ENCODE results near the gene VGLL4.
"Not testable (repeated sequence)": the region's sequence is repeated elsewhere in the genome, so short reads cannot be mapped to it uniquely, and the experiment has no call there.

VGLL4 gene

DNA sequence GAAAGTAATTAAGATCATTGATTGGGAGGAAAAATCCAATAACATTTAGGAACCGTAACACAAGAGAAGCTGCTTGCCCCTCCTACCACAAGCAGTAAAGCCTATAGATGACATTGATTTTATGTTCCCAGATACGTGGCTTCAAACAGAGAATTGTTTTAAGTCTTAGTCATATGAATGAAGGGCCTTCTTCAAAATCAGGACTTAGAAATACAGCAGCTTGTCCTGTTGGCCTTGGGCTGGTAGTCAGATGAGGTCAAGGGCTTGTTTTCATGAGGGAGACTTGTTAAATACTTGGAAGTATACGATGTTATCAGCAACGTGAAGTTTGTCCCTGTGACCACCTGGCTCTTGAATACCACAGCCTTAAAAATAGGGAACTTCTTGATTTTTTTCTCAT is 114.4 kb downstream of the VGLL4 start:
- H3F3A ChIP-seq (ENCODE audit: insufficient read depth): no peaks in the 10 kb centered on the region
- no peaks in the 10 kb centered on the region for H3K9me2 ChIP-seq (replicated peaks; ENCODE audit: insufficient read depth, low read length)
- H3K4me3 ChIP-seq (ENCODE audit: insufficient read depth, low read length, poor library complexity, severe bottlenecking): no peak overlapping the region
- H4K20me1 ChIP-seq (ENCODE audit: low read depth, low read length): no peaks in the 10 kb centered on the region
- no peak overlapping the region for H3K4me2 ChIP-seq (ENCODE audit: low read depth, low read length, poor library complexity, severe bottlenecking)
- no peaks in the 10 kb centered on the region for H3K36me3 ChIP-seq (ENCODE audit: low read length)
- no peak overlapping the region for H3K27ac ChIP-seq (ENCODE audit: low read depth, low read length)
- H2AFZ ChIP-seq (ENCODE audit: low read depth, low read length, severe bottlenecking): no peak overlapping the region
- no peak for TF ChIP-seq EZH2phosphoT487 (conservative IDR thresholded peaks at IDR 0.05; ENCODE audit: low read length)
- TF ChIP-seq, protein P1, sequence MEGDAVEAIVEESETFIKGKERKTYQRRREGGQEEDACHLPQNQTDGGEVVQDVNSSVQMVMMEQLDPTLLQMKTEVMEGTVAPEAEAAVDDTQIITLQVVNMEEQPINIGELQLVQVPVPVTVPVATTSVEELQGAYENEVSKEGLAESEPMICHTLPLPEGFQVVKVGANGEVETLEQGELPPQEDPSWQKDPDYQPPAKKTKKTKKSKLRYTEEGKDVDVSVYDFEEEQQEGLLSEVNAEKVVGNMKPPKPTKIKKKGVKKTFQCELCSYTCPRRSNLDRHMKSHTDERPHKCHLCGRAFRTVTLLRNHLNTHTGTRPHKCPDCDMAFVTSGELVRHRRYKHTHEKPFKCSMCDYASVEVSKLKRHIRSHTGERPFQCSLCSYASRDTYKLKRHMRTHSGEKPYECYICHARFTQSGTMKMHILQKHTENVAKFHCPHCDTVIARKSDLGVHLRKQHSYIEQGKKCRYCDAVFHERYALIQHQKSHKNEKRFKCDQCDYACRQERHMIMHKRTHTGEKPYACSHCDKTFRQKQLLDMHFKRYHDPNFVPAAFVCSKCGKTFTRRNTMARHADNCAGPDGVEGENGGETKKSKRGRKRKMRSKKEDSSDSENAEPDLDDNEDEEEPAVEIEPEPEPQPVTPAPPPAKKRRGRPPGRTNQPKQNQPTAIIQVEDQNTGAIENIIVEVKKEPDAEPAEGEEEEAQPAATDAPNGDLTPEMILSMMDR (IDR thresholded peaks at IDR 0.05; ENCODE audit: insufficient read depth, low read length, poor library complexity, severe bottlenecking): no peak
- H3K9me3 ChIP-seq (ENCODE audit: insufficient read depth, low read length): no peaks in the 10 kb centered on the region
- H3K9ac ChIP-seq (ENCODE audit: low read length): no peak overlapping the region
- no peaks in the 10 kb centered on the region for H3K27me3 ChIP-seq (ENCODE audit: low read length)
- no peaks in the 10 kb centered on the region for H3K79me2 ChIP-seq (ENCODE audit: insufficient read depth, low read length)

DNA sequence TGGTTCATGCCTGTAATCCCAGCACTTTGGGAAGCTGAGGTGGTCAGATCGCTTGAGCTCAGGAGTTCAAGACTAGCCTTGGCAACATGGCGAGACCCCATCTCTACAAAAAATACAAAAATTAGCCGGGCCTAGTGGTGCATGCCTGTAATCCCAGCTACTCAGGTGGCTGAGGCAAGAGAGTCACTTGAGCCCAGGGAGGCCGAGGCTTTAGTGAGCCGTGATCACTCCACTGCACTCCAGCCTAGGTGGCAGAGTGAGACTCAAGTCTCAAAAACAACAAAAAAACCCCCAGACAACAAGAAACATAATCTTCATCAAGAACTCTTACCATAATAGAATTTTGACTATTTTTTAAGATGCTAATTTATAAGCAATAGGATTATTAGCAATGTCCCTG is 117.6 kb downstream of the VGLL4 start:
- H3K27ac ChIP-seq (ENCODE audit: low read depth, low read length); H3K9me2 ChIP-seq (replicated peaks; ENCODE audit: insufficient read depth, low read length); H3K4me2 ChIP-seq (ENCODE audit: low read depth, low read length, poor library complexity, severe bottlenecking); H3K9ac ChIP-seq (ENCODE audit: low read length); H3F3A ChIP-seq (ENCODE audit: insufficient read depth); H3K4me3 ChIP-seq (ENCODE audit: insufficient read depth, low read length, poor library complexity, severe bottlenecking); H4K20me1 ChIP-seq (ENCODE audit: low read depth, low read length); H3K27me3 ChIP-seq (ENCODE audit: low read length); H2AFZ ChIP-seq (ENCODE audit: low read depth, low read length, severe bottlenecking); H3K9me3 ChIP-seq (ENCODE audit: insufficient read depth, low read length); H3K36me3 ChIP-seq (ENCODE audit: low read length); H3K79me2 ChIP-seq (ENCODE audit: insufficient read depth, low read length): not testable (repeated sequence)

DNA sequence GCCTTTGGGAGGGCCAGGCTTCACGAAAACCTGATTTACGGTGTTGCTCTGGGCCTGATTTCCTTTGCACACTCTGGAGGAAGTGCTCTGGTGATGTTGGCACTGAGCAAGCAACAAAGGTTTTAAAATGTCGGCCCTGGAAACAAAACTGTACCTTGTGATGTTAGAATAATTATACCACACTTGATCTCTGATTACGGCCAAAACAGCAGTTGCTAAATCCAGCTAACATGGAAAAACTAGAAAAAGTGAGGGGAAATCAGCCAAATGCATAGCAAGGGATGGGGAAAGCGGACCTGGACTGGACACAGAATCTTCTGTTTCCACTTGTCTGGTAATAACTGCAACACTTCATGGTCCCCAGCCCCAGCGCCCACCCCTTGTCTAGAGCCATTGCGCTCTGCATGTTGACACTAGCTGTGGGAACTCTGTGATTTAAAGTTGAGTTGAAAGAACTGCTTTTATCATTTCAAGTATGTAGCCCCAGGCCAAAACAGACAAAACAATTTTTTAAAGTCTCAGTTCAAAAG is 120.1 kb downstream of the VGLL4 start:
- Histone ChIP-seq H3K4me3 (ENCODE audit: insufficient read depth, low read length, poor library complexity, severe bottlenecking) (no peak overlapping the region), H4K20me1 (ENCODE audit: low read depth, low read length) (no peaks in the 10 kb centered on the region), H3K27ac (ENCODE audit: low read depth, low read length) (no peak overlapping the region), H2AFZ (ENCODE audit: low read depth, low read length, severe bottlenecking) (no peak overlapping the region), H3K4me2 (ENCODE audit: low read depth, low read length, poor library complexity, severe bottlenecking) (no peak overlapping the region), H3K79me2 (ENCODE audit: insufficient read depth, low read length) (no peaks in the 10 kb centered on the region), H3K9me2 (replicated peaks; ENCODE audit: insufficient read depth, low read length) (no peaks in the 10 kb centered on the region), H3K36me3 (ENCODE audit: low read length) (no peaks in the 10 kb centered on the region), H3K27me3 (ENCODE audit: low read length) (no peaks in the 10 kb centered on the region), H3F3A (ENCODE audit: insufficient read depth) (no peaks in the 10 kb centered on the region), H3K9ac (ENCODE audit: low read length) (no peak overlapping the region), H3K9me3 (ENCODE audit: insufficient read depth, low read length) (no peaks in the 10 kb centered on the region)
- TF ChIP-seq, protein P1 (IDR thresholded peaks at IDR 0.05; ENCODE audit: insufficient read depth, low read length, poor library complexity, severe bottlenecking): no peak
- TF ChIP-seq EZH2phosphoT487 (conservative IDR thresholded peaks at IDR 0.05; ENCODE audit: low read length): no peak

DNA sequence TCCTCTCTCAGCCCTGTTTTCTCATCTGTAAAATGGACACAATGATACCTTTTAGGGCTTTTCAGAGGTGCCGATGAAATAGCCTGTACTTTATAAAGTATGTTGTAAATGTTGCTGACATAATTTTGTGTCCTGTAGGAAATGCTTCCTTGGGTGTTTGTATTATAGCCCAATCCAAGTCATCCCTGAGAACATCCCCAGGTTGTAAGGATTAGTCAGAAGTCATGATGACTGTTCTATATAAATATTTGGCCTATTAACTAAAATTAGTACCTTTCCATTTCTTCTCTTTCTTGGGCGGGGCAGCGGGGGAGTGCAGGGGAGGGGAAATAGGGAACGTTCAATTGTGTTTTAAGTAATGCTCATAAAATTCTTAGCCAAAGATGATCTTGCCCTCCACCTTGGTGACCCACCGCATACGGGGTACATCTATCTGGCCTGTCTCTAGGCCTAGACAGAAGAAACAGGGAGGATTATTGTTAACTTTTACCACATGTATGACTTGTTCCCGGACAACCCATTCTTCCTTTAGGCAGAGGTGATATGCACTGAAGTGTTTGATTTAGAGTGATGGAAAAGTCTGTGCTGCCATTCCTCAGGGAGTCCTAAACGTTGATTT is 120.7 kb downstream of the VGLL4 start:
- no peaks in the 10 kb centered on the region for H4K20me1 ChIP-seq (ENCODE audit: low read depth, low read length)
- H3K27me3 ChIP-seq (ENCODE audit: low read length): no peaks in the 10 kb centered on the region
- no peak overlapping the region for H2AFZ ChIP-seq (ENCODE audit: low read depth, low read length, severe bottlenecking)
- TF ChIP-seq, protein P1 (IDR thresholded peaks at IDR 0.05; ENCODE audit: insufficient read depth, low read length, poor library complexity, severe bottlenecking): no peak
- TF ChIP-seq EZH2phosphoT487 (conservative IDR thresholded peaks at IDR 0.05; ENCODE audit: low read length): no peak
- H3K9me2 ChIP-seq (replicated peaks; ENCODE audit: insufficient read depth, low read length): no peaks in the 10 kb centered on the region
- no peaks in the 10 kb centered on the region for H3K36me3 ChIP-seq (ENCODE audit: low read length)
- no peaks in the 10 kb centered on the region for H3K79me2 ChIP-seq (ENCODE audit: insufficient read depth, low read length)
- H3F3A ChIP-seq (ENCODE audit: insufficient read depth): no peaks in the 10 kb centered on the region
- no peaks in the 10 kb centered on the region for H3K9me3 ChIP-seq (ENCODE audit: insufficient read depth, low read length)
- H3K4me2 ChIP-seq (ENCODE audit: low read depth, low read length, poor library complexity, severe bottlenecking): no peak overlapping the region
- H3K9ac ChIP-seq (ENCODE audit: low read length): no peak overlapping the region
- H3K27ac ChIP-seq (ENCODE audit: low read depth, low read length): no peak overlapping the region
- no peak overlapping the region for H3K4me3 ChIP-seq (ENCODE audit: insufficient read depth, low read length, poor library complexity, severe bottlenecking)
